Coronary artery (tissue), 2 donors: Measurements from ENCODE around the gene PREX1.

Experiments
- DNase-seq: peaks from one replicate; pipeline ENCODE4 v3.0.0-alpha.2; 2017; ENCODE audit warnings: low spot score
- H3K27ac ChIP-seq, 2 donors: fragments of 200-600 bp; sonication (generic); one replicate each; pipeline ENCODE4 v1.5.1; 2016 to 2019
- H3K4me3 ChIP-seq: fragments of 200-600 bp; sonication (generic); 2 replicates; pipeline ENCODE4 v1.5.1; 2016; ENCODE audit warnings: mild to moderate bottlenecking, moderate library complexity
- CTCF ChIP-seq: fragments of 200-600 bp; sonication (generic); IDR thresholded peaks from one replicate; pipeline ENCODE4 v1.5.1; 2019; ENCODE audit warnings: antibody characterized with exemption

PREX1 gene

GRCh38 chr20:48774696-48775095, 53.1 kb downstream of the PREX1 start:
- no peak for TF ChIP-seq CTCF
- no peak for DNase-seq
- Histone ChIP-seq H3K27ac (peak overlapping the region in 1 of 2 donors; percentile 26), H3K4me3 (no peak overlapping the region)

GRCh38 chr20:48773837-48774418, 53.9 kb downstream of the PREX1 start:
- Histone ChIP-seq H3K27ac (peak overlapping the region in 1 of 2 donors; percentile 26), H3K4me3 (no peak overlapping the region)
- no peak for TF ChIP-seq CTCF
- DNase-seq, result no peak

GRCh38 chr20:48772183-48772976, 55.4 kb downstream of the PREX1 start:
- TF ChIP-seq CTCF, result no peak
- no peak for DNase-seq
- Histone ChIP-seq H3K4me3 (no peak overlapping the region), H3K27ac (peak overlapping the region in 1 of 2 donors; percentile 49)

GRCh38 chr20:48771542-48771941, 56.3 kb downstream of the PREX1 start:
- no peak overlapping the region for H3K4me3 ChIP-seq
- no peak for TF ChIP-seq CTCF
- no peak for DNase-seq

GRCh38 chr20:48770700-48771442, 56.9 kb downstream of the PREX1 start:
- no peak for DNase-seq
- Histone ChIP-seq H3K4me3 (no peak overlapping the region), H3K27ac (no peak overlapping the region)
- no peak for TF ChIP-seq CTCF

More at GRCh38 chr20:48771542-48771941, 56.3 kb downstream of the PREX1 start:
- H3K27ac ChIP-seq, result no peak overlapping the region

- H3K27ac ChIP-seq, result no peak overlapping the region
- no peak for DNase-seq
- no peak overlapping the region for H3K4me3 ChIP-seq
- TF ChIP-seq CTCF, result no peak
Measured at GRCh38 chr20:48769069-48769983, 58.5 kb downstream of the PREX1 start.
